ENCODE measurements around the gene SHLD1.

Gene SHLD1

DNA sequence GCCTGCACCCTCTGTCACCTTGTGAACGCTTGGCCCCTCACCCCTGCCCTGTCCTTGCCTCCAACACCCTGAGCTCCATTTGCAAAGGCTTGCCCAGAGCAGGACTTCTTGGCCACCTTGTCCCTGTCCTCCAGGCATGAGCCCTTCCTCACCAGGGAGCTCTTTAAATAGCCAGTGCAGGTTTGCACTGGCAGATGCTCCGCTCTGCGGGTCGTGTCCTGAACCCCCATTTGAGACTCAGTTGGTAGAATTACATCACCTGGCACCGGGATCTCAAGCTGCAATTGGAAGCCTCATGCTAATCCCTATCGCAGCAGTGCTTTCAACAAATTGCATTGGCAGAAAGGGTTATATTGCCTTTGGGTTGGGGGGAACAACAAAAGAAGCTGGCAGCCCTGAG lies 114.2 kb downstream of the SHLD1 start:
- ATAC-seq: no peak

DNA sequence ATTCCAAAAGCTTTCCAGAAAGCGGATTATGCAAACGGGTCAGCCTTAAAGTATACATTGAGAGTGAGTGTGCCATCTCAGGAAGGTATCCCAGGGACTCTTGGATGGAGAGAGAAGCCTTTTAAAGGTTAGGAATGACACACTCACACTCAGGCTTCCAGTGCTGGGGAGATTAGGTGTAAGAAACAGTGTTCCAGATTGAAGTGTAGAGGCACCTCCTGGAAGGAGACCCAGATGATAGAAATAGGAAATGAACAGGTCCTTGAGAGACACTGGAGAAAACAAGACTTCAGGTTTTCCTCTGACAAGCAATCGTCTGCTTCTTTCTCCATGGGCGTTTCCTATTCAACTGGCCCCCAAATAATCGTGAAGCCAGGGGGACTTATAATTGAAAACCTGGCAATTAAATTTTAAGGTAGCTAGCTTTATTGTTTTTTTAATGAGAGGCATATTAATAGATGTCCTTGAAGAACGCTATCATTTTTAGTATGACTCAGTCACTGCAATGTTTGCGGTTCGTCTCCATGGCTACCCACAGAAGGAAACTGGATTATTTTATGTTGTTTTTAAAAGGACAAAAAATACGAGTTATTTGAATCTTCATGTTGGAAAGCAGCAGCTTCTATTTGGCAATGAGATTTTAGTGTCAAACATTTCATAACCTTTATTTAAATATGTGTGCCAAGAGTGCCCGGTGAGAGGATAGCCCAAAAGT lies 114.8 kb downstream of the SHLD1 start:
- ATAC-seq: peak; percentile 81
- TF ChIP-seq RARB (CRISPR knock-in tag; IDR thresholded peaks at IDR 0.05) (no peak), OSR1 (CRISPR knock-in tag; IDR thresholded peaks at IDR 0.05) (no peak), ZFP3 (CRISPR knock-in tag; IDR thresholded peaks at IDR 0.05) (no peak), ISL1 (CRISPR knock-in tag; IDR thresholded peaks at IDR 0.05) (no peak), ZNF70 (CRISPR knock-in tag; IDR thresholded peaks at IDR 0.05) (no peak), BACH2 (CRISPR knock-in tag; IDR thresholded peaks at IDR 0.05; ENCODE audit: borderline replicate concordance) (no peak)

More for the DNA sequence above, 114.2 kb downstream of the SHLD1 start:
- TF ChIP-seq, protein P1, sequence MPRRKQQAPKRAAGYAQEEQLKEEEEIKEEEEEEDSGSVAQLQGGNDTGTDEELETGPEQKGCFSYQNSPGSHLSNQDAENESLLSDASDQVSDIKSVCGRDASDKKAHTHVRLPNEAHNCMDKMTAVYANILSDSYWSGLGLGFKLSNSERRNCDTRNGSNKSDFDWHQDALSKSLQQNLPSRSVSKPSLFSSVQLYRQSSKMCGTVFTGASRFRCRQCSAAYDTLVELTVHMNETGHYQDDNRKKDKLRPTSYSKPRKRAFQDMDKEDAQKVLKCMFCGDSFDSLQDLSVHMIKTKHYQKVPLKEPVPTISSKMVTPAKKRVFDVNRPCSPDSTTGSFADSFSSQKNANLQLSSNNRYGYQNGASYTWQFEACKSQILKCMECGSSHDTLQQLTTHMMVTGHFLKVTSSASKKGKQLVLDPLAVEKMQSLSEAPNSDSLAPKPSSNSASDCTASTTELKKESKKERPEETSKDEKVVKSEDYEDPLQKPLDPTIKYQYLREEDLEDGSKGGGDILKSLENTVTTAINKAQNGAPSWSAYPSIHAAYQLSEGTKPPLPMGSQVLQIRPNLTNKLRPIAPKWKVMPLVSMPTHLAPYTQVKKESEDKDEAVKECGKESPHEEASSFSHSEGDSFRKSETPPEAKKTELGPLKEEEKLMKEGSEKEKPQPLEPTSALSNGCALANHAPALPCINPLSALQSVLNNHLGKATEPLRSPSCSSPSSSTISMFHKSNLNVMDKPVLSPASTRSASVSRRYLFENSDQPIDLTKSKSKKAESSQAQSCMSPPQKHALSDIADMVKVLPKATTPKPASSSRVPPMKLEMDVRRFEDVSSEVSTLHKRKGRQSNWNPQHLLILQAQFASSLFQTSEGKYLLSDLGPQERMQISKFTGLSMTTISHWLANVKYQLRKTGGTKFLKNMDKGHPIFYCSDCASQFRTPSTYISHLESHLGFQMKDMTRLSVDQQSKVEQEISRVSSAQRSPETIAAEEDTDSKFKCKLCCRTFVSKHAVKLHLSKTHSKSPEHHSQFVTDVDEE (CRISPR knock-in tag; IDR thresholded peaks at IDR 0.05): no peak
- TF ChIP-seq ZNF8 (CRISPR knock-in tag; IDR thresholded peaks at IDR 0.05) (no peak), SNAI2 (CRISPR knock-in tag; IDR thresholded peaks at IDR 0.05) (no peak), ARNTL (CRISPR knock-in tag; IDR thresholded peaks at IDR 0.05; ENCODE audit: borderline replicate concordance, low read depth) (no peak), ZFP3 (CRISPR knock-in tag; IDR thresholded peaks at IDR 0.05) (no peak), CSDC2 (CRISPR knock-in tag; IDR thresholded peaks at IDR 0.05) (no peak), TOX (CRISPR knock-in tag; IDR thresholded peaks at IDR 0.05; ENCODE audit: borderline replicate concordance) (no peak), BACH2 (CRISPR knock-in tag; IDR thresholded peaks at IDR 0.05; ENCODE audit: borderline replicate concordance) (no peak), ISL1 (CRISPR knock-in tag; IDR thresholded peaks at IDR 0.05) (no peak)
- TF ChIP-seq, protein P2, sequence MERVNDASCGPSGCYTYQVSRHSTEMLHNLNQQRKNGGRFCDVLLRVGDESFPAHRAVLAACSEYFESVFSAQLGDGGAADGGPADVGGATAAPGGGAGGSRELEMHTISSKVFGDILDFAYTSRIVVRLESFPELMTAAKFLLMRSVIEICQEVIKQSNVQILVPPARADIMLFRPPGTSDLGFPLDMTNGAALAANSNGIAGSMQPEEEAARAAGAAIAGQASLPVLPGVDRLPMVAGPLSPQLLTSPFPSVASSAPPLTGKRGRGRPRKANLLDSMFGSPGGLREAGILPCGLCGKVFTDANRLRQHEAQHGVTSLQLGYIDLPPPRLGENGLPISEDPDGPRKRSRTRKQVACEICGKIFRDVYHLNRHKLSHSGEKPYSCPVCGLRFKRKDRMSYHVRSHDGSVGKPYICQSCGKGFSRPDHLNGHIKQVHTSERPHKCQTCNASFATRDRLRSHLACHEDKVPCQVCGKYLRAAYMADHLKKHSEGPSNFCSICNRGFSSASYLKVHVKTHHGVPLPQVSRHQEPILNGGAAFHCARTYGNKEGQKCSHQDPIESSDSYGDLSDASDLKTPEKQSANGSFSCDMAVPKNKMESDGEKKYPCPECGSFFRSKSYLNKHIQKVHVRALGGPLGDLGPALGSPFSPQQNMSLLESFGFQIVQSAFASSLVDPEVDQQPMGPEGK (CRISPR knock-in tag; IDR thresholded peaks at IDR 0.05; ENCODE audit: borderline replicate concordance): no peak

DNA sequence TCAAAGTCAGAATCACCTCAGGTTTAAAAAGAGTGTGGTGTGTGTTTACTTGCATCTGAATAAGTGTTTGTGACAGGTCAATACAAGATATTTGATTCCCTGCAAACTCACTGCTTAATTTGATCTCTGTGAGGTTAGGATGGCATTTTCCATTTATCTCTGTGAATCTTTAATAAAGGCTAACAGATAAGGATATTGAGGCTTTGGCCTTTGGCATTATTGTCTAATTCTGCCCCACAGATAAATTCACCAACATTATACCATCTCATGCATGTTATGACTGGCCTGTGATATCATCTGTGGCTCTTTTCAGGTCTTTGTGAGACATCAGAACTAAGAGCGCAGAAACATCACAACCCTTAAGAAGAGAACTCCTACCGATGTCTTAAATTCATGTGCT lies 115.4 kb downstream of the SHLD1 start:
- TF ChIP-seq TCF4 (CRISPR knock-in tag; IDR thresholded peaks at IDR 0.05; ENCODE audit: borderline replicate concordance): no peak
- TF ChIP-seq OSR1 (CRISPR knock-in tag; IDR thresholded peaks at IDR 0.05): no peak
- TF ChIP-seq ZFP3 (CRISPR knock-in tag; IDR thresholded peaks at IDR 0.05): no peak
- TF ChIP-seq, protein P3, sequence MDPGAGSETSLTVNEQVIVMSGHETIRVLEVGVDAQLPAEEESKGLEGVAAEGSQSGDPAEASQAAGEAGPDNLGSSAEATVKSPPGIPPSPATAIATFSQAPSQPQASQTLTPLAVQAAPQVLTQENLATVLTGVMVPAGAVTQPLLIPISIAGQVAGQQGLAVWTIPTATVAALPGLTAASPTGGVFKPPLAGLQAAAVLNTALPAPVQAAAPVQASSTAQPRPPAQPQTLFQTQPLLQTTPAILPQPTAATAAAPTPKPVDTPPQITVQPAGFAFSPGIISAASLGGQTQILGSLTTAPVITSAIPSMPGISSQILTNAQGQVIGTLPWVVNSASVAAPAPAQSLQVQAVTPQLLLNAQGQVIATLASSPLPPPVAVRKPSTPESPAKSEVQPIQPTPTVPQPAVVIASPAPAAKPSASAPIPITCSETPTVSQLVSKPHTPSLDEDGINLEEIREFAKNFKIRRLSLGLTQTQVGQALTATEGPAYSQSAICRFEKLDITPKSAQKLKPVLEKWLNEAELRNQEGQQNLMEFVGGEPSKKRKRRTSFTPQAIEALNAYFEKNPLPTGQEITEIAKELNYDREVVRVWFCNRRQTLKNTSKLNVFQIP (CRISPR knock-in tag; IDR thresholded peaks at IDR 0.05; ENCODE audit: borderline replicate concordance, low read depth): no peak
- no peak for TF ChIP-seq ZNF8 (CRISPR knock-in tag; IDR thresholded peaks at IDR 0.05)
- TF ChIP-seq ZNF565 (CRISPR knock-in tag; conservative IDR thresholded peaks at IDR 0.05; ENCODE audit: low read depth): no peak
- TF ChIP-seq ZNF70 (CRISPR knock-in tag; IDR thresholded peaks at IDR 0.05): no peak
- no peak for TF ChIP-seq BACH2 (CRISPR knock-in tag; IDR thresholded peaks at IDR 0.05; ENCODE audit: borderline replicate concordance)
- peak; percentile 79 for ATAC-seq

DNA sequence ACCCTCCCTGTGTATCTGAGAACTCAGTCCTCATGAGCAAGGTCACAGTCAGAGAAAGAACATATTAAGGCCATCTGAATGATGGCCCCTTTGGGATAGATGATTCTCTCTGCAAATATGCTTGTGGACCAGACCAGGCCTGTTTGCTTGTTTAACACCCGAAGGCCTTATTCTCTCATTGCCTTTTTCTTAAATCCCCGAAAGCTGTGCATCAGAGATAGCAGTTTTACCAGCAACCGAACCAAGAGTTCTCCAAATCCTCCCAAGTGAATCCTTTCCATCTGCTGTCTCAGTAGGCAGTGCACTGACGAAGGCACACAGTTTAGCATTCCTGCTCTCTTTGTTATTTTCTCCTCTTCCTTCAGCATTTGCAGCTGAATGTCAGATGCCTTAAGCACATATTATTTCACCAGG lies 120.4 kb downstream of the SHLD1 start:
- no peak for ATAC-seq
- TF ChIP-seq BACH2 (CRISPR knock-in tag; IDR thresholded peaks at IDR 0.05; ENCODE audit: borderline replicate concordance) (no peak), RARB (CRISPR knock-in tag; IDR thresholded peaks at IDR 0.05) (no peak), TOX (CRISPR knock-in tag; IDR thresholded peaks at IDR 0.05; ENCODE audit: borderline replicate concordance) (no peak)
- TF ChIP-seq, protein P1 (CRISPR knock-in tag; IDR thresholded peaks at IDR 0.05): no peak
- TF ChIP-seq, protein P3 (CRISPR knock-in tag; IDR thresholded peaks at IDR 0.05; ENCODE audit: borderline replicate concordance, low read depth): no peak
